Caki2 (cell line): ENCODE measurements around the gene VEZF1. TPM values are rescaled to one million over a fixed set of nuclear protein-coding genes. Genes with fewer than 3 reads are reported as not detected.

Experiments used
- DNase-seq: peaks from one replicate; pipeline ENCODE4 v3.0.0-alpha.2; 2015; ENCODE audit warnings: low read depth
- in situ Hi-C: cut with HindIII; loops from 2 replicates; pipeline ENCODE4 v1.10.0; 2016; ENCODE audit warnings: low sequenced_read_pairs, low pct_unique_long_range_greater_than_20kb, mixed read lengths
- total RNA-seq: library from RNA; depleted of rRNA; stranded (reverse); fragments of >200 nt; shearing (Covaris generic); gene quantifications from 2 replicates; pipeline ENCODE4 v1.2.3, GENCODE V29; 2014; ENCODE audit warnings: low replicate concordance

The VEZF1 gene
- total RNA-seq, 1 experiment from 2014 or later = 44.0 TPM

GRCh38 chr17:58001461-58002124 is 13.5 kb upstream of the VEZF1 start:
- DNase-seq = no peak
- in situ Hi-C loops = no loop called here

GRCh38 chr17:57999496-58000017 is 11.5 kb upstream of the VEZF1 start:
- in situ Hi-C loops = loop anchor here (10.0 kb wide), 2 partner anchors 75 to 145 kb away; partner anchors contain the start of gene MRPS23
- peak; percentile 67 for DNase-seq

GRCh38 chr17:57999010-57999495 is 11.0 kb upstream of the VEZF1 start:
- no peak for DNase-seq
- in situ Hi-C loops = loop anchor here (10.0 kb wide), 2 partner anchors 74 to 144 kb away; partner anchors contain the start of gene MRPS23

- DNase-seq = no peak
- in situ Hi-C loops = loop anchor here (10.0 kb wide), 2 partner anchors 72 to 142 kb away; partner anchors contain the start of gene MRPS23
Observed at GRCh38 chr17:57997085-57997809, 9.2 kb upstream of the VEZF1 start.

- in situ Hi-C loops = loop anchor here (10.0 kb wide), 2 partner anchors 71 to 141 kb away; partner anchors contain the start of gene MRPS23
- peak; percentile 71 for DNase-seq
Observed at GRCh38 chr17:57995076-57995956, 7.3 kb upstream of the VEZF1 start.

GRCh38 chr17:57994436-57994835 is 6.4 kb upstream of the VEZF1 start:
- in situ Hi-C loops = loop anchor here (10.0 kb wide), 2 partner anchors 70 to 140 kb away; partner anchors contain the start of gene MRPS23
- DNase-seq = no peak

GRCh38 chr17:57993471-57994365 is 5.7 kb upstream of the VEZF1 start:
- DNase-seq = no peak
- in situ Hi-C loops = loop anchor here (10.0 kb wide), 2 partner anchors 69 to 139 kb away; partner anchors contain the start of gene MRPS23

- in situ Hi-C loops = loop anchor here (10.0 kb wide), 2 partner anchors 67 to 137 kb away; partner anchors contain the start of gene MRPS23
- DNase-seq = no peak
Observed at GRCh38 chr17:57991537-57991936, 3.5 kb upstream of the VEZF1 start.

- no peak for DNase-seq
- in situ Hi-C loops = loop anchor here (10.0 kb wide), 2 partner anchors 65 to 135 kb away; partner anchors contain the start of gene MRPS23
Observed at GRCh38 chr17:57990037-57990436, 2.0 kb upstream of the VEZF1 start.

GRCh38 chr17:57988301-57989250 is 522 bp upstream of the VEZF1 start:
- peak; percentile 54 for DNase-seq
- in situ Hi-C loops = no loop called here

GRCh38 chr17:57986841-57987580 is 1.0 kb downstream of the VEZF1 start:
- in situ Hi-C loops = no loop called here

GRCh38 chr17:57985675-57985974 is 2.4 kb downstream of the VEZF1 start:
- peak; percentile 23 for DNase-seq
- in situ Hi-C loops = no loop called here

More at GRCh38 chr17:57986841-57987580, 1.0 kb downstream of the VEZF1 start:
- DNase-seq = peak; percentile 66

- in situ Hi-C loops = no loop called here
- DNase-seq = no peak
Observed at GRCh38 chr17:57984936-57985674, 2.9 kb downstream of the VEZF1 start.

GRCh38 chr17:57984261-57984890 is 3.7 kb downstream of the VEZF1 start:
- no peak for DNase-seq
- in situ Hi-C loops = no loop called here
